NT2/D1 (cell line): ENCODE data around the gene ANKRD31.
"Not testable (repeated sequence)": the region's sequence is repeated elsewhere in the genome, so short reads cannot be mapped to it uniquely, and the experiment has no call there.

Experiments used
- SUZ12 ChIP-seq: IDR thresholded peaks from 2 replicates; pipeline ENCODE4 v1.6.1; 2011; ENCODE audit not compliant: insufficient read length, insufficient read depth; ENCODE audit errors: extremely low read depth
- ZNF274 ChIP-seq: IDR thresholded peaks from 2 replicates; pipeline ENCODE4 v1.6.1; 2011; ENCODE audit warnings: mild to moderate bottlenecking, low read depth, low read length

GRCh38 chr5:75079346-75079745, 157.3 kb downstream of the ANKRD31 start:
- not testable (repeated sequence) for TF ChIP-seq ZNF274, SUZ12
